HCT116 (cell line): ENCODE measurements around the gene PRM1. TPM values are rescaled to one million over a fixed set of nuclear protein-coding genes. Genes with fewer than 3 reads are reported as not detected.

ENCODE experiments used
- ATAC-seq: fragments of 200-7000 bp; cut with Tn5 transposase; 2 replicates; pipeline ENCODE4 v1.9.1; 2020; ENCODE audit warnings: mild to moderate bottlenecking, moderate library complexity
- BruUV-seq: library from RNA; stranded (reverse); fragments of 400-500 nt; replicated peaks from 2 replicates; lab custom pipeline; 2021; lab: Mats Ljungman, UMichigan
- CTCF ChIA-PET: fragments of 300-600 bp; sonication (Branson Sonifier 250); formaldehyde crosslinking; loops from one replicate; lab custom pipeline; 2021; ENCODE audit warnings: antibody characterized with exemption; lab: Charles Lee
- POLR2A ChIA-PET: fragments of 300-600, 350-600 bp; sonication (Branson Sonifier 250); formaldehyde crosslinking; loops from one replicate; lab custom pipeline; 2021; ENCODE audit warnings: antibody characterized with exemption; lab: Charles Lee
- RAD21 ChIA-PET, 2 experiments: fragments of 300-600 bp; sonication (Branson Sonifier 250); formaldehyde crosslinking; loops; one replicate each; lab custom pipeline; 2023; ENCODE audit warnings: low total read pairs in 2 of 2; ENCODE audit not compliant: uncharacterized antibody in 2 of 2, unreplicated experiment in 2 of 2, low non-redundant PET in 1 of 2; lab: Charles Lee
- DNase-seq: peaks from one replicate; pipeline ENCODE4 v3.0.0-alpha.2; 2010; ENCODE audit warnings: low read depth, low spot score
- H2AFZ ChIP-seq: fragments of 200-600 bp; shearing (Covaris generic), sonication (generic); 2 replicates; pipeline ENCODE4 v1.6.1; 2017; ENCODE audit warnings: low read depth, mixed run types, mixed read lengths, antibody characterized with exemption, low read length; ENCODE audit not compliant: poor library complexity, severe bottlenecking
- H3K27ac ChIP-seq: 2 replicates; pipeline ENCODE4 v1.5.1; 2012; ENCODE audit warnings: low read depth, low read length
- H3K27me3 ChIP-seq: fragments of 200-600 bp; sonication (generic); 2 replicates; pipeline ENCODE4 v1.6.1; 2016; ENCODE audit warnings: mixed run types, low read length, mixed read lengths; ENCODE audit not compliant: insufficient read depth
- H3K36me3 ChIP-seq, 2 experiments: fragments of 200-500 bp in 1 of 2; fragments of 200-600 bp in 1 of 2; sonication (Bioruptor generic) in 1 of 2; sonication (generic) in 1 of 2; 2 replicates each; pipeline versions ENCODE4 v1.5.1 to v1.6.1; 2014 to 2016; ENCODE audit warnings: low read length in 2 of 2, inconsistent platforms in 1 of 2, mixed read lengths in 1 of 2, mixed run types in 1 of 2; ENCODE audit not compliant: insufficient read depth in 2 of 2, control insufficient read depth in 1 of 2
- H3K4me1 ChIP-seq, 2 experiments: fragments of 200-600 bp in 1 of 2; sonication (generic) in 1 of 2; 2 replicates each; pipeline versions ENCODE4 v1.5.1 to v1.6.1; 2012 to 2017; ENCODE audit warnings: low read length in 2 of 2, inconsistent platforms in 1 of 2, mild to moderate bottlenecking in 1 of 2, mixed read lengths in 1 of 2, mixed run types in 1 of 2, moderate library complexity in 1 of 2; ENCODE audit not compliant: insufficient read depth in 2 of 2, control insufficient read depth in 1 of 2
- H3K4me2 ChIP-seq: fragments of 200-600 bp; sonication (generic); 2 replicates; pipeline ENCODE4 v1.6.1; 2017; ENCODE audit warnings: mixed run types, low read length, mixed read lengths
- H3K4me3 ChIP-seq, 2 experiments: fragments of 200-600 bp in 1 of 2; sonication (generic) in 1 of 2; replicated peaks in 1 of 2; 2 replicates each; pipeline ENCODE4 v1.5.1; 2011 to 2016; ENCODE audit warnings: low read length in 2 of 2, control low read depth in 1 of 2, low read depth in 1 of 2, mild to moderate bottlenecking in 1 of 2, mixed read lengths in 1 of 2, mixed run types in 1 of 2
- H3K79me2 ChIP-seq: fragments of 200-600 bp; sonication (generic); 2 replicates; pipeline ENCODE4 v1.6.1; 2017; ENCODE audit warnings: mild to moderate bottlenecking, mixed run types, low read length, moderate library complexity, mixed read lengths; ENCODE audit not compliant: insufficient read depth
- H3K9ac ChIP-seq: fragments of 200-600 bp; sonication (generic); 2 replicates; pipeline ENCODE4 v1.6.1; 2016; ENCODE audit warnings: low read length, mixed read lengths
- H3K9me2 ChIP-seq: fragments of 200-600 bp; sonication (generic), shearing (Covaris generic); 2 replicates; pipeline ENCODE4 v1.6.1; 2017; ENCODE audit warnings: mixed run types, mild to moderate bottlenecking, moderate library complexity; ENCODE audit not compliant: insufficient read depth
- H3K9me3 ChIP-seq, 2 experiments: fragments of 200-500 bp in 1 of 2; fragments of 200-600 bp in 1 of 2; sonication (Bioruptor generic) in 1 of 2; sonication (generic) in 1 of 2; 2 replicates each; pipeline ENCODE4 v1.6.1; 2014 to 2017; ENCODE audit warnings: low read length in 2 of 2, mixed read lengths in 2 of 2, inconsistent platforms in 1 of 2, low read depth in 1 of 2, mild to moderate bottlenecking in 1 of 2, mixed run types in 1 of 2, moderate library complexity in 1 of 2; ENCODE audit not compliant: control insufficient read depth in 1 of 2, insufficient read depth in 1 of 2
- H4K20me1 ChIP-seq: fragments of 200-600 bp; sonication (generic), shearing (Covaris generic); 2 replicates; pipeline ENCODE4 v1.6.1; 2017; ENCODE audit warnings: mixed run types, mild to moderate bottlenecking, moderate library complexity; ENCODE audit not compliant: insufficient read depth
- CBX3 ChIP-seq: IDR thresholded peaks from 2 replicates; pipeline ENCODE4 v1.6.1; 2012; ENCODE audit warnings: low read depth
- EGR1 ChIP-seq: IDR thresholded peaks from 2 replicates; pipeline ENCODE4 v1.6.1; 2012; ENCODE audit warnings: low read depth
- ELF1 ChIP-seq: IDR thresholded peaks from 2 replicates; pipeline ENCODE4 v1.6.1; 2012; ENCODE audit warnings: low read depth, borderline replicate concordance
- EZH2 ChIP-seq: fragments of 200-600 bp; sonication (generic); IDR thresholded peaks from 2 replicates; pipeline ENCODE4 v1.6.1; 2017; ENCODE audit warnings: antibody characterized with exemption, mixed run types
- FOSL1 ChIP-seq: IDR thresholded peaks from 2 replicates; pipeline ENCODE4 v1.6.1; 2012; ENCODE audit warnings: low read depth
- JUND ChIP-seq: IDR thresholded peaks from 2 replicates; pipeline ENCODE4 v1.6.1; 2012
- POLR2A ChIP-seq: IDR thresholded peaks from 2 replicates; pipeline ENCODE4 v1.7.0; 2011; ENCODE audit warnings: borderline replicate concordance; ENCODE audit not compliant: insufficient read depth, insufficient read length; ENCODE audit errors: extremely low read depth
- POLR2AphosphoS5 ChIP-seq: IDR thresholded peaks from 2 replicates; pipeline ENCODE4 v1.6.1; 2011; ENCODE audit warnings: mild to moderate bottlenecking, low read depth, low read length, moderate library complexity
- RAD21 ChIP-seq: IDR thresholded peaks from 2 replicates; pipeline ENCODE4 v1.6.1; 2012; ENCODE audit warnings: low read depth, mild to moderate bottlenecking
- SIN3A ChIP-seq: IDR thresholded peaks from 2 replicates; pipeline ENCODE4 v1.6.1; 2012; ENCODE audit warnings: low read depth
- SP1 ChIP-seq: IDR thresholded peaks from 2 replicates; pipeline ENCODE4 v1.6.1; 2012; ENCODE audit warnings: low read depth
- SRF ChIP-seq: IDR thresholded peaks from 2 replicates; pipeline ENCODE4 v1.6.1; 2012; ENCODE audit warnings: low read depth
- TCF7L2 ChIP-seq: IDR thresholded peaks from 2 replicates; pipeline ENCODE4 v1.7.0; 2011; ENCODE audit warnings: borderline replicate concordance, inconsistent platforms; ENCODE audit not compliant: insufficient read depth, insufficient read length; ENCODE audit errors: extremely low read depth
- YY1 ChIP-seq: IDR thresholded peaks from 2 replicates; pipeline ENCODE4 v1.6.1; 2011; ENCODE audit warnings: low read length, low read depth, moderate library complexity, mild to moderate bottlenecking; ENCODE audit not compliant: insufficient replicate concordance; ENCODE audit errors: extremely low read depth
- ZFX ChIP-seq: fragments of 450-650 bp; IDR thresholded peaks from 2 replicates; pipeline ENCODE4 v1.6.1; 2017
- ZNF274 ChIP-seq: fragments of 200-500 bp; sonication (Bioruptor generic); IDR thresholded peaks from 2 replicates; pipeline ENCODE4 v1.6.1; 2014; ENCODE audit warnings: mild to moderate bottlenecking, low read depth, low read length, inconsistent platforms
- intact Hi-C: fragments of 100-400 bp; cut with micrococcal nuclease; formaldehyde crosslinking; loops from 2 replicates; pipeline ENCODE4 v1.10.0; 2022
- total RNA-seq: library from RNA; stranded (reverse); gene quantifications from one replicate; pipeline ENCODE4 v1.2.1, GENCODE V29; 2021; ENCODE audit not compliant: unreplicated experiment
- TF ChIP-seq, protein P1 (sequence below): IDR thresholded peaks from 2 replicates; pipeline ENCODE4 v1.6.1; 2012
- TF ChIP-seq, protein P2 (sequence below): IDR thresholded peaks from 2 replicates; pipeline ENCODE4 v1.6.1; 2012
- TF ChIP-seq, protein P3 (sequence below): IDR thresholded peaks from 2 replicates; pipeline ENCODE4 v1.6.1; 2011; ENCODE audit warnings: mild to moderate bottlenecking, low read length, moderate library complexity; ENCODE audit not compliant: insufficient replicate concordance; ENCODE audit errors: extremely low read depth
- TF ChIP-seq, protein P4 (sequence below), 3 experiments: fragments of 200-600 bp in 1 of 3; sonication (generic) in 1 of 3; IDR thresholded peaks in 2 of 3; conservative IDR thresholded peaks in 1 of 3; 2 replicates each; pipeline ENCODE4 v1.5.1; 2012 to 2017; ENCODE audit warnings: low read depth in 2 of 3, low read length in 2 of 3, antibody characterized with exemption in 1 of 3, borderline replicate concordance in 1 of 3, control low read depth in 1 of 3, mild to moderate bottlenecking in 1 of 3, mixed read lengths in 1 of 3, mixed run types in 1 of 3, moderate library complexity in 1 of 3; ENCODE audit not compliant: insufficient read depth in 1 of 3

PRM1 gene
- total RNA-seq, 1 experiment from 2014 or later: not detected

DNA sequence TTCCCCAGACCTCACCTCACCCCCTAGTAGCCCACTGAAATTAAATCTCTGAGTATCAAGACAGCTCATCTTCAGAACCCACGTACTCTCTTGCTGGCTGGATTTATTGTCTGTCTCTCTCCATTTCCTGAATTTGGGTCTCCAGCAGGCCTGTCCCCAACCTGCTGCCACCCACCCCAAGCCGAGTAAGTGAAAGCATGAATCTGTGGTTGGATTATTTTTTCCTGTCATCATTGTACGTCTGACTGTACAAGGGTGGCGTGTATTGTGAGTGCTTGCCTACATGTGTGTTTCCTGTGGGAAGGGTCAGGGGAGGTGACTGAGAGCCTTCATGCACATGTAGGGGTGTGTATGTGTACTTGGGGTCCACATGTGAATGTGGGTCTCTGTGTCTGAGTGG lies 17.4 kb downstream of the PRM1 start:
- Histone ChIP-seq H3K4me3 (no peak overlapping the region), H3K9me2 (no peaks in the 10 kb centered on the region), H3K4me2 (no peak overlapping the region), H3K27ac (no peak overlapping the region), H3K4me1 (no peaks in the 10 kb centered on the region), H3K79me2 (no peaks in the 10 kb centered on the region), H3K9ac (no peak overlapping the region), H3K9me3 (no peaks in the 10 kb centered on the region), H3K36me3 (no peaks in the 10 kb centered on the region), H2AFZ (no peak overlapping the region), H4K20me1 (no peaks in the 10 kb centered on the region), H3K27me3 (no peaks in the 10 kb centered on the region)
- ChIA-PET RAD21 (no interaction called here), CTCF (no interaction called here), POLR2A (no interaction called here)
- DNase-seq (no peak), ATAC-seq (no peak)
- no TSS peak for BruUV-seq
- TF ChIP-seq ZFX (no peak), ZNF274 (no peak), SRF (no peak), TCF7L2 (no peak), FOSL1 (no peak), POLR2AphosphoS5 (no peak), EZH2 (no peak), POLR2A (no peak), ELF1 (no peak), RAD21 (no peak), SIN3A (no peak), YY1 (no peak), JUND (no peak), CBX3 (no peak), EGR1 (no peak), SP1 (no peak)
- TF ChIP-seq, protein P1, sequence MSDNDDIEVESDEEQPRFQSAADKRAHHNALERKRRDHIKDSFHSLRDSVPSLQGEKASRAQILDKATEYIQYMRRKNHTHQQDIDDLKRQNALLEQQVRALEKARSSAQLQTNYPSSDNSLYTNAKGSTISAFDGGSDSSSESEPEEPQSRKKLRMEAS: no peak
- TF ChIP-seq, protein P2, sequence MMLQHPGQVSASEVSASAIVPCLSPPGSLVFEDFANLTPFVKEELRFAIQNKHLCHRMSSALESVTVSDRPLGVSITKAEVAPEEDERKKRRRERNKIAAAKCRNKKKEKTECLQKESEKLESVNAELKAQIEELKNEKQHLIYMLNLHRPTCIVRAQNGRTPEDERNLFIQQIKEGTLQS: no peak
- TF ChIP-seq, protein P3, sequence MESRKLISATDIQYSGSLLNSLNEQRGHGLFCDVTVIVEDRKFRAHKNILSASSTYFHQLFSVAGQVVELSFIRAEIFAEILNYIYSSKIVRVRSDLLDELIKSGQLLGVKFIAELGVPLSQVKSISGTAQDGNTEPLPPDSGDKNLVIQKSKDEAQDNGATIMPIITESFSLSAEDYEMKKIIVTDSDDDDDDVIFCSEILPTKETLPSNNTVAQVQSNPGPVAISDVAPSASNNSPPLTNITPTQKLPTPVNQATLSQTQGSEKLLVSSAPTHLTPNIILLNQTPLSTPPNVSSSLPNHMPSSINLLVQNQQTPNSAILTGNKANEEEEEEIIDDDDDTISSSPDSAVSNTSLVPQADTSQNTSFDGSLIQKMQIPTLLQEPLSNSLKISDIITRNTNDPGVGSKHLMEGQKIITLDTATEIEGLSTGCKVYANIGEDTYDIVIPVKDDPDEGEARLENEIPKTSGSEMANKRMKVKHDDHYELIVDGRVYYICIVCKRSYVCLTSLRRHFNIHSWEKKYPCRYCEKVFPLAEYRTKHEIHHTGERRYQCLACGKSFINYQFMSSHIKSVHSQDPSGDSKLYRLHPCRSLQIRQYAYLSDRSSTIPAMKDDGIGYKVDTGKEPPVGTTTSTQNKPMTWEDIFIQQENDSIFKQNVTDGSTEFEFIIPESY: no peak
- TF ChIP-seq, protein P4, sequence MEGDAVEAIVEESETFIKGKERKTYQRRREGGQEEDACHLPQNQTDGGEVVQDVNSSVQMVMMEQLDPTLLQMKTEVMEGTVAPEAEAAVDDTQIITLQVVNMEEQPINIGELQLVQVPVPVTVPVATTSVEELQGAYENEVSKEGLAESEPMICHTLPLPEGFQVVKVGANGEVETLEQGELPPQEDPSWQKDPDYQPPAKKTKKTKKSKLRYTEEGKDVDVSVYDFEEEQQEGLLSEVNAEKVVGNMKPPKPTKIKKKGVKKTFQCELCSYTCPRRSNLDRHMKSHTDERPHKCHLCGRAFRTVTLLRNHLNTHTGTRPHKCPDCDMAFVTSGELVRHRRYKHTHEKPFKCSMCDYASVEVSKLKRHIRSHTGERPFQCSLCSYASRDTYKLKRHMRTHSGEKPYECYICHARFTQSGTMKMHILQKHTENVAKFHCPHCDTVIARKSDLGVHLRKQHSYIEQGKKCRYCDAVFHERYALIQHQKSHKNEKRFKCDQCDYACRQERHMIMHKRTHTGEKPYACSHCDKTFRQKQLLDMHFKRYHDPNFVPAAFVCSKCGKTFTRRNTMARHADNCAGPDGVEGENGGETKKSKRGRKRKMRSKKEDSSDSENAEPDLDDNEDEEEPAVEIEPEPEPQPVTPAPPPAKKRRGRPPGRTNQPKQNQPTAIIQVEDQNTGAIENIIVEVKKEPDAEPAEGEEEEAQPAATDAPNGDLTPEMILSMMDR (IDR thresholded peaks at IDR 0.05 in 2 of 3, conservative IDR thresholded peaks at IDR 0.05 in 1 of 3; ENCODE audit: borderline replicate concordance in 1 of 3, insufficient read depth in 1 of 3, low read depth in 2 of 3, low read length in 2 of 3): no peak
- intact Hi-C loops: no loop called here
